AG10803 (cell line): ENCODE results near the gene CHDH.

Source experiments
- DNase-seq: peaks from one replicate; pipeline ENCODE4 v3.0.0; 2010; ENCODE audit warnings: low read depth
- H3K4me3 ChIP-seq: 2 replicates; pipeline ENCODE4 v1.5.1; 2011; ENCODE audit warnings: mild to moderate bottlenecking, low read length, control low read depth
- TF ChIP-seq, protein P1 (sequence below): conservative IDR thresholded peaks from 2 replicates; pipeline ENCODE4 v1.5.1; 2011; ENCODE audit warnings: mild to moderate bottlenecking, low read length, control low read depth, inconsistent platforms

CHDH gene

DNA sequence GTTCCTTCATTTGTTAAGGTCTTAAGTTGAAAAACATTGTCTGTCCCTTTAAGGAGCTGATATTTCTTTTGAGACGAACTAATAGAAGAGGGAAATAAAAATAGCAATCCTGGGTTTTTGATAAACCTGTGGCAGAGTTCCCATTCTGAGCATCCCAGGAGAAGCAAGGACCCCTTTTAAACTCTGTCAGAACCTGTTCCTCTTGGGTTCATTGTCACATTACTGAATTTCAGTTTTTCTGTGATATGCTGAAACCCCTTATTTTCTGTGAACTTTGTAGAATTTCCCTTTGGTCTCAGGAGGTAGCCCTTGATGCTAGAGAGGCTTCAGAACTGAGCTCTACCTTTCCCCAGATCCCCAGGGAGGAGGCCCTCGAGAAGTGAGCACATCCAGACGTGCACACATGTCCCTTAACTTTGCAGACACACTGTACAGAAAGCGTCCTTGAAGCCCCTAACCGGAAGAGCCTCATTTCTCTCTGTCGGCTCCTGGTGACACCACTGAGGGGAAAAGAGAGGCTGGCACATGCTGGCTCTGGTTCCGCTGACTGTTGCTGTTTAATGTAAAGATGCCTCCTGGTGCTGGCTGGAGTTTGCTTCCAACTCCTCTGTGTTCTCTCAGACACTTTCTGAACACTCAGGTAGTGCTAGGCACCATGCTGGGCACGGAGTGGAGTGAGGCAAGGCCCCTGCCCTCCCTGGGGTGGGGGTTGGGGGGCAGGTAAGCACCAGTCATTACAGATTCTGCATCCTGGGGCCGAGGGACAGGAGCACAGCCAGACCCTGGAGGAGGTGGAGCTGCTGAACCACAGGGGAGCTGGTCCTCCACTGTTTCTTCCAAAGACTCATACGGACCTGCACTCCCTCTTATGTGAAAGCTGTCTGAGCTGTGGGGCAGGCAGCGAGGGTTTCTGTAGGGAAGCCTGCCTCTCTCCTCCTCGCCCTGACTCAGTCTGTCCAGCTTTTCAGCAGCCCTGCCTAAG is 77.5 kb downstream of the CHDH start:
- no peak overlapping the region for H3K4me3 ChIP-seq
- no peak for DNase-seq
- TF ChIP-seq, protein P1, sequence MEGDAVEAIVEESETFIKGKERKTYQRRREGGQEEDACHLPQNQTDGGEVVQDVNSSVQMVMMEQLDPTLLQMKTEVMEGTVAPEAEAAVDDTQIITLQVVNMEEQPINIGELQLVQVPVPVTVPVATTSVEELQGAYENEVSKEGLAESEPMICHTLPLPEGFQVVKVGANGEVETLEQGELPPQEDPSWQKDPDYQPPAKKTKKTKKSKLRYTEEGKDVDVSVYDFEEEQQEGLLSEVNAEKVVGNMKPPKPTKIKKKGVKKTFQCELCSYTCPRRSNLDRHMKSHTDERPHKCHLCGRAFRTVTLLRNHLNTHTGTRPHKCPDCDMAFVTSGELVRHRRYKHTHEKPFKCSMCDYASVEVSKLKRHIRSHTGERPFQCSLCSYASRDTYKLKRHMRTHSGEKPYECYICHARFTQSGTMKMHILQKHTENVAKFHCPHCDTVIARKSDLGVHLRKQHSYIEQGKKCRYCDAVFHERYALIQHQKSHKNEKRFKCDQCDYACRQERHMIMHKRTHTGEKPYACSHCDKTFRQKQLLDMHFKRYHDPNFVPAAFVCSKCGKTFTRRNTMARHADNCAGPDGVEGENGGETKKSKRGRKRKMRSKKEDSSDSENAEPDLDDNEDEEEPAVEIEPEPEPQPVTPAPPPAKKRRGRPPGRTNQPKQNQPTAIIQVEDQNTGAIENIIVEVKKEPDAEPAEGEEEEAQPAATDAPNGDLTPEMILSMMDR = no peak

DNA sequence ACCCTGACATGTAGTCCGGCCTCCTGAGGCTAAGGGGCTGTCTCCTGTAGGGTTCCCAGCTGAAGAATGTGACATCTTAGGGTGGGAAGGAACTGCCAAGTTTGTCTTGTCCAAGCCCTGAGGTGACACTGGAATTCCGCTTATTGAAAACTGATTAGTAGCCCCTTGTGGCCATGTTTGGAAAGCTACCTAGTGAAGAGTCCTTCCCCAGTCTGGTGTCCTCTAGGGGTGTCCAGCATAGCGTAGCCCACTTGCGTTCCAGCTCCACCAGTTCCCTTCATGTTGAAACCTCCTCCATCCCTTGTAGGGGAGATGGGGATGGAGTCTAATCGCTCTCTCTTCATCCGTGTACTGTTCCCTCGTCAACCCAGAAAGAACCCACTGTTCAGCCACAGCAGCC is 79.5 kb downstream of the CHDH start:
- H3K4me3 ChIP-seq = no peak overlapping the region
- TF ChIP-seq, protein P1 = no peak
- no peak for DNase-seq

DNA sequence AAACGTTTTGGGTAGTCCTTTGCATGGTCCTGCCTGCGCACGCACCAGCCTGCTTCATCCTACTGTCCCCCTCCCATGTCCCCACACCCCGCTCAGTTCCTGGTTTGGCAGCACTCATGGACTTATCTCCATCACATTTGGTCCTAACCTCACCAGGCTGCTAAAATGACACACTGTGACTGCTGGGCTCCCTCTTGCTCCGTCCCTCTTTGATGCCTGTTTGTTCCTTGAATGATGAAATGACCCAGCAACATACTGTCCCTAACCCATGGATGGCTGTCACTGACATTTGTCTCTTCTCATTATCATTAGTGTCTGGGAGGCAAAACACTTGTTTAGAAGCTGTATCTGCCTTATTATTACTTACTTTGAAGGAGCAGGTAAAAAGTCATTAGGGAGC is 80.5 kb downstream of the CHDH start:
- no peak overlapping the region for H3K4me3 ChIP-seq
- DNase-seq = no peak
- TF ChIP-seq, protein P1 = no peak

DNA sequence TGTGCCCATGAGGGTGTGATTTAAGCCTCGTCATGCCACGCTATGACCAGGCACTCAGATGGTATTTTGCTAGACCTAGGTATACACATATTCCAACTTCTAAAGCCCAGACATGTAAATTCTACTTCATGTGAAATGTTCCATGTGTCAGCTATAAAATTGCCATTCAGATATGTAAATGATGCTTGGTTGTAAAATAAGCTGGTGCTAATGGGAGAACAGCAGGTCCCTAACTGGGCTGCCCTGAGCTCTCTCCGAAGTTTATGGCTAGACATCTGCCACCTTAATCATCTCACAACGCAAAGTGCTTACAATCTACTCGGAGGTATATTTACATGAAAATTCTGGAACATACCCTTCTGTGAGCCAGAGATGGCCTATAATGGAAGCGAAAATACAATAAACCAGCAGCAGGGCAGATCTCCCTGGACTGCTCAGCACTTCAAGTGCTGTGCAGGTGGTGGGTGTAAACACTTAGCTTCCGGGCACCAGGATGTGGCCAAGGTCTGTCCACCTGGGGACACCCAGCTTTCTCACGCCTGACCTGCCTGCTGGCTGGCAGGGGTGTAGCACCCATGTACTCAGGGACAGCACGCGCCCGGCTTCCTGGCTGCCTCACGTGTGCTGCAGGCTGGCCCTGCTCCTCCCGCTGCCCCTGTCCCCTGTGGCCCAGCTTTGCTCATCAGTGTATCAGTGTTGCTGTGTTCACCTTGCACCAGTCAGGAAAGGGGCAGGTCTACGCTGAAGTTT is 82.0 kb downstream of the CHDH start:
- no peak overlapping the region for H3K4me3 ChIP-seq
- TF ChIP-seq, protein P1 = no peak
- no peak for DNase-seq

DNA sequence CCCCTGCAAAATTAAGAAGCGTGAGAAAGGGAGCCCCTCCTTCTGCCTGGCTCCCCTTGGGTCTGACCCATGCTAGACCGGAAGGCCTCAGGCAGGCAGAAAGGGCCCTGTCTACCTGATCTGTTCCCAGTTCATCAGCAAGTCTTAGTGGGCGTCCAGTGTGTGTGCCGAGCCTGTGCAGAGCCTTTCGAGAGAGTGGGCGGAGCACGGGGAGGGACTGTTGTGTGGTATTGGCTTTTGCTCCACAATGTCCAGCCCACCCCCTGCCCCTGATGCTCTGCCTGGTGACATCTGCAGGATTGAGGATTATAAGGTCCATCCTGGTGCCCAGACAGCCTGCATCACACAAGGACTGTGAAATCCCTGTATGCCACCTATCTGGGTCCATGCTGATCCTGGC is 82.9 kb downstream of the CHDH start:
- TF ChIP-seq, protein P1 = no peak
- H3K4me3 ChIP-seq = no peak overlapping the region
- no peak for DNase-seq
